H9 (cell line): ENCODE measurements around the gene KIZ. TPM values are rescaled to one million over a fixed set of nuclear protein-coding genes. Genes with fewer than 3 reads are reported as not detected.

Experiments used
- DNase-seq: peaks from one replicate; pipeline ENCODE4 v3.0.0-alpha.2; 2017
- H2AFZ ChIP-seq: one replicate; pipeline ENCODE4 v1.6.1; 2013; ENCODE audit warnings: mild to moderate bottlenecking, low read length, control low read depth, moderate library complexity
- H2AK5ac ChIP-seq: 2 replicates; pipeline ENCODE4 v1.6.1; 2013; ENCODE audit warnings: low read length, control low read depth, mixed read lengths; ENCODE audit not compliant: insufficient read length
- H2BK120ac ChIP-seq: one replicate; pipeline ENCODE4 v1.6.1; 2013; ENCODE audit warnings: low read depth, mild to moderate bottlenecking, low read length, control low read depth, inconsistent platforms; ENCODE audit not compliant: poor library complexity, severe bottlenecking
- H2BK12ac ChIP-seq: 2 replicates; pipeline ENCODE4 v1.6.1; 2013; ENCODE audit warnings: low read length, control low read depth, mixed read lengths, low read depth; ENCODE audit not compliant: insufficient read length
- H2BK15ac ChIP-seq: 2 replicates; pipeline ENCODE4 v1.6.1; 2013; ENCODE audit warnings: low read depth, low read length, control low read depth
- H2BK20ac ChIP-seq: one replicate; pipeline ENCODE4 v1.6.1; 2013; ENCODE audit warnings: low read depth, mild to moderate bottlenecking, low read length, control low read depth, inconsistent platforms; ENCODE audit not compliant: poor library complexity, severe bottlenecking
- H2BK5ac ChIP-seq: 2 replicates; pipeline ENCODE4 v1.6.1; 2013; ENCODE audit warnings: low read length, control low read depth, mixed read lengths; ENCODE audit not compliant: insufficient read length
- H3K14ac ChIP-seq: 2 replicates; pipeline ENCODE4 v1.6.1; 2013; ENCODE audit warnings: low read length, control low read depth; ENCODE audit not compliant: insufficient read depth
- H3K18ac ChIP-seq: 2 replicates; pipeline ENCODE4 v1.6.1; 2013; ENCODE audit warnings: low read depth, mild to moderate bottlenecking, mixed read lengths, low read length, control low read depth; ENCODE audit not compliant: insufficient read length
- H3K23ac ChIP-seq: 2 replicates; pipeline ENCODE4 v1.6.1; 2013; ENCODE audit warnings: low read length, control low read depth, mixed read lengths, low read depth; ENCODE audit not compliant: insufficient read length
- H3K23me2 ChIP-seq: 2 replicates; pipeline ENCODE4 v1.6.1; 2013; ENCODE audit warnings: low read depth, mild to moderate bottlenecking, mixed read lengths, low read length, control low read depth; ENCODE audit not compliant: insufficient read length, poor library complexity, severe bottlenecking
- H3K27ac ChIP-seq: 2 replicates; pipeline ENCODE4 v1.5.1; 2013; ENCODE audit warnings: low read length, control low read depth, mixed read lengths, low read depth; ENCODE audit not compliant: insufficient read length
- H3K27me3 ChIP-seq: 2 replicates; pipeline ENCODE4 v1.6.1; 2013; ENCODE audit warnings: low read length, control low read depth, inconsistent platforms; ENCODE audit not compliant: insufficient read depth
- H3K4ac ChIP-seq: 2 replicates; pipeline ENCODE4 v1.6.1; 2013; ENCODE audit warnings: low read depth, mild to moderate bottlenecking, control low read depth, inconsistent platforms, low read length, moderate library complexity
- H3K4me1 ChIP-seq: 2 replicates; pipeline ENCODE4 v1.6.1; 2013; ENCODE audit warnings: low read length, control low read depth, inconsistent platforms; ENCODE audit not compliant: insufficient read depth
- H3K4me2 ChIP-seq: 2 replicates; pipeline ENCODE4 v1.6.1; 2013; ENCODE audit warnings: low read length, control low read depth, mixed read lengths; ENCODE audit not compliant: insufficient read length, insufficient read depth
- H3K56ac ChIP-seq: 2 replicates; pipeline ENCODE4 v1.6.1; 2013; ENCODE audit warnings: low read depth, mild to moderate bottlenecking, mixed read lengths, low read length, control low read depth; ENCODE audit not compliant: insufficient read length
- H3K79me1 ChIP-seq: 2 replicates; pipeline ENCODE4 v1.6.1; 2013; ENCODE audit warnings: low read depth, mild to moderate bottlenecking, moderate library complexity, low read length, control low read depth, inconsistent platforms; ENCODE audit not compliant: insufficient read depth, poor library complexity, severe bottlenecking
- H3K79me2 ChIP-seq: 2 replicates; pipeline ENCODE4 v1.6.1; 2013; ENCODE audit warnings: low read length, control low read depth, inconsistent platforms; ENCODE audit not compliant: insufficient read depth
- H3K9ac ChIP-seq: 2 replicates; pipeline ENCODE4 v1.6.1; 2013; ENCODE audit warnings: low read length, control low read depth, mixed read lengths; ENCODE audit not compliant: insufficient read length; ENCODE audit errors: extremely low read depth
- H3K9me3 ChIP-seq: one replicate; pipeline ENCODE4 v1.6.1; 2013; ENCODE audit warnings: low read depth, low read length, inconsistent platforms; ENCODE audit not compliant: control insufficient read depth
- H3T11ph ChIP-seq: one replicate; pipeline ENCODE4 v1.6.1; 2013; ENCODE audit warnings: mild to moderate bottlenecking, low read length, control low read depth, inconsistent platforms
- H4K20me1 ChIP-seq: one replicate; pipeline ENCODE4 v1.6.1; 2013; ENCODE audit not compliant: control insufficient read depth, insufficient read length, insufficient read depth
- H4K5ac ChIP-seq: 2 replicates; pipeline ENCODE4 v1.6.1; 2013; ENCODE audit warnings: low read depth, mild to moderate bottlenecking, mixed read lengths, low read length, control low read depth; ENCODE audit not compliant: insufficient read length
- H4K8ac ChIP-seq: replicated peaks from 2 replicates; pipeline ENCODE4 v1.6.1; 2013; ENCODE audit warnings: low read length, control low read depth, mixed read lengths, low read depth; ENCODE audit not compliant: insufficient read length
- H4K91ac ChIP-seq: 2 replicates; pipeline ENCODE4 v1.6.1; 2013; ENCODE audit warnings: low read depth, mild to moderate bottlenecking, moderate library complexity, mixed read lengths, low read length, control low read depth; ENCODE audit not compliant: insufficient read length
- H3K27ac Mint-ChIP-seq, 3 experiments: 2 replicates in 2 of 3; 3 replicates in 1 of 3; pipeline ENCODE4 v1.8.0; 2020 to 2021; ENCODE audit warnings: mixed read lengths in 3 of 3, mild to moderate bottlenecking in 1 of 3, moderate library complexity in 1 of 3
- H3K27me3 Mint-ChIP-seq: 2 replicates; pipeline ENCODE4 v1.8.0; 2021; ENCODE audit warnings: low read depth, mild to moderate bottlenecking, moderate library complexity, mixed read lengths
- H3K36me3 Mint-ChIP-seq, 3 experiments: 2 replicates in 2 of 3; 3 replicates in 1 of 3; pipeline ENCODE4 v1.8.0; 2020 to 2021; ENCODE audit warnings: low read depth in 3 of 3, mixed read lengths in 3 of 3; ENCODE audit not compliant: insufficient read depth in 1 of 3
- H3K4me1 Mint-ChIP-seq, 2 experiments: 2 replicates each; pipeline ENCODE4 v1.8.0; 2020; ENCODE audit warnings: mixed read lengths in 2 of 2
- H3K4me3 Mint-ChIP-seq, 2 experiments: 2 replicates in 1 of 2; 3 replicates in 1 of 2; pipeline ENCODE4 v1.8.0; 2020 to 2021; ENCODE audit warnings: mild to moderate bottlenecking in 2 of 2, mixed read lengths in 2 of 2, moderate library complexity in 1 of 2
- H3K9me3 Mint-ChIP-seq, 2 experiments: 2 replicates in 1 of 2; 3 replicates in 1 of 2; pipeline ENCODE4 v1.8.0; 2020; ENCODE audit warnings: mild to moderate bottlenecking in 2 of 2, mixed read lengths in 2 of 2, moderate library complexity in 1 of 2
- WGBS: extraction: QIAGEN DNeasy Blood & Tissue Kit; methylation state at CpG from one replicate; pipeline ENCODE4 v1.1.7; 2013; ENCODE audit warnings: missing lambda C conversion rate, low lambda C conversion rate, mixed read lengths; ENCODE audit not compliant: insufficient read length; ENCODE audit errors: extremely low coverage; 5-methylcytosine and 5-hydroxymethylcytosine counted together
- total RNA-seq: library from RNA; stranded (reverse); gene quantifications from 2 replicates; pipeline ENCODE4 v1.2.1, GENCODE V29; 2021
- TF ChIP-seq, protein P1 (sequence below): fragments of 200-600 bp; sonication (generic); conservative IDR thresholded peaks from 3 replicates; pipeline ENCODE4 v1.8.0; 2021; ENCODE audit warnings: antibody characterized with exemption, mild to moderate bottlenecking

KIZ gene
- total RNA-seq, 1 experiment from 2014 or later, result 29.3 TPM

DNA sequence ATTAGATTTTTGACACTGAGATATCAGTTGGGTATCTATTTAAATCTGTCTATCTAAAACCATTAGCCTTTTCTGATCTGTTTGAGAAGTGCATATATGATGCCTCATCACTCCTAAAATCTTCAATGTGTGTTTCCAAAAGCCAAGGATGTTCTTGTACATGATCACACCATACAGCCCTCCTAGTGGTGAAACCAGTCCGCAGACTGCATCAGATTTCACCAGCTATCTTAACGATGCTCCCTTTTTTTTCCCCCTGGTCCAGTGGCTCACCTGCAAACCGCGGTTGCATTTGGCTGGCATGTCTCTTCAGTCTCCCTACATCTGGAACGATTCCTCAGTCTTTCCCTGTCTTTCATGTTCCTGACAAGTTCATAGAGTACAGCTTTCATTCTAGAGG lies 4.0 kb downstream of the KIZ start:
- no CpG with 5 or more reads among the region's 5 CpGs for WGBS

More for the DNA sequence above, 4.0 kb downstream of the KIZ start:
- no peak overlapping the region for H2BK5ac ChIP-seq
- no peak overlapping the region for H3K9ac ChIP-seq
- H3K27me3 ChIP-seq, result no peaks in the 10 kb centered on the region
- no peak overlapping the region for H4K91ac ChIP-seq
- peaks cover 3% of the 10 kb centered on the region for H3K79me1 ChIP-seq
- no peak overlapping the region for H3K4ac ChIP-seq
- DNase-seq, result no peak
- TF ChIP-seq, protein P1, sequence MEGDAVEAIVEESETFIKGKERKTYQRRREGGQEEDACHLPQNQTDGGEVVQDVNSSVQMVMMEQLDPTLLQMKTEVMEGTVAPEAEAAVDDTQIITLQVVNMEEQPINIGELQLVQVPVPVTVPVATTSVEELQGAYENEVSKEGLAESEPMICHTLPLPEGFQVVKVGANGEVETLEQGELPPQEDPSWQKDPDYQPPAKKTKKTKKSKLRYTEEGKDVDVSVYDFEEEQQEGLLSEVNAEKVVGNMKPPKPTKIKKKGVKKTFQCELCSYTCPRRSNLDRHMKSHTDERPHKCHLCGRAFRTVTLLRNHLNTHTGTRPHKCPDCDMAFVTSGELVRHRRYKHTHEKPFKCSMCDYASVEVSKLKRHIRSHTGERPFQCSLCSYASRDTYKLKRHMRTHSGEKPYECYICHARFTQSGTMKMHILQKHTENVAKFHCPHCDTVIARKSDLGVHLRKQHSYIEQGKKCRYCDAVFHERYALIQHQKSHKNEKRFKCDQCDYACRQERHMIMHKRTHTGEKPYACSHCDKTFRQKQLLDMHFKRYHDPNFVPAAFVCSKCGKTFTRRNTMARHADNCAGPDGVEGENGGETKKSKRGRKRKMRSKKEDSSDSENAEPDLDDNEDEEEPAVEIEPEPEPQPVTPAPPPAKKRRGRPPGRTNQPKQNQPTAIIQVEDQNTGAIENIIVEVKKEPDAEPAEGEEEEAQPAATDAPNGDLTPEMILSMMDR, result peak; percentile 52; the same call in 2 of the 3 replicates
- no peak overlapping the region for H2BK15ac ChIP-seq
- no peak overlapping the region for H2BK120ac ChIP-seq
- H3K4me1 Mint-ChIP-seq, result peaks cover 38 to 56% of the 10 kb centered on the region in 2 experiments
- H3K23ac ChIP-seq, result no peak overlapping the region
- H3T11ph ChIP-seq, result no peak overlapping the region
- no peak overlapping the region for H3K56ac ChIP-seq
- peaks cover 1% of the 10 kb centered on the region; the same call in 1 of the 2 replicates for H3K79me2 ChIP-seq
- H3K4me3 Mint-ChIP-seq, result no peak overlapping the region
- peaks cover 0 to 23% (median 6%) of the 10 kb centered on the region in 3 experiments; a peak in 6 of 7 replicates for H3K36me3 Mint-ChIP-seq
- no peak overlapping the region for H4K8ac ChIP-seq
- H3K4me2 ChIP-seq, result no peak overlapping the region
- no peak overlapping the region for H3K27ac Mint-ChIP-seq
- no peaks in the 10 kb centered on the region for H3K9me3 ChIP-seq
- no peaks in the 10 kb centered on the region for H4K20me1 ChIP-seq
- H3K27ac ChIP-seq, result no peak overlapping the region
- H3K14ac ChIP-seq, result no peak overlapping the region
- no peak overlapping the region for H2AK5ac ChIP-seq
- H2BK20ac ChIP-seq, result no peak overlapping the region
- H3K4me1 ChIP-seq, result peaks cover 8% of the 10 kb centered on the region; the same call in 1 of the 2 replicates
- no peak overlapping the region for H2BK12ac ChIP-seq
- H3K18ac ChIP-seq, result no peak overlapping the region
- no peak overlapping the region for H4K5ac ChIP-seq
- H3K27me3 Mint-ChIP-seq, result peaks cover 3% of the 10 kb centered on the region; the same call in 1 of the 2 replicates
- H3K9me3 Mint-ChIP-seq, result no peaks in the 10 kb centered on the region
- no peak overlapping the region for H2AFZ ChIP-seq
- H3K23me2 ChIP-seq, result peaks cover 8% of the 10 kb centered on the region
